SU-DHL-6 (cell line): ENCODE data around the gene BUB3.

Experiments
- H2AFZ ChIP-seq: fragments of 200-600 bp; sonication (generic); 2 replicates; pipeline ENCODE4 v1.6.1; 2014; ENCODE audit warnings: low read depth, mild to moderate bottlenecking, moderate library complexity, mixed read lengths, antibody characterized with exemption, low read length; ENCODE audit not compliant: severe bottlenecking
- H3F3A ChIP-seq: fragments of 200-600 bp; shearing (Covaris generic); 2 replicates; pipeline ENCODE4 v1.6.0; 2016; ENCODE audit warnings: antibody characterized with exemption, mild to moderate bottlenecking; ENCODE audit not compliant: insufficient read depth
- H3K27ac ChIP-seq: fragments of 200-600 bp; sonication (generic); 2 replicates; pipeline ENCODE4 v1.5.1; 2016; ENCODE audit warnings: low read depth, mild to moderate bottlenecking, low read length, moderate library complexity, mixed read lengths
- H3K27me3 ChIP-seq: fragments of 200-600 bp; sonication (generic), shearing (Covaris generic); 2 replicates; pipeline ENCODE4 v1.6.0; 2014; ENCODE audit warnings: mild to moderate bottlenecking, low read length
- H3K36me3 ChIP-seq: fragments of 200-600 bp; sonication (generic); 2 replicates; pipeline ENCODE4 v1.6.1; 2014; ENCODE audit warnings: mild to moderate bottlenecking, low read length, mixed read lengths
- H3K4me2 ChIP-seq: fragments of 300-600, 200-600 bp; shearing (Covaris generic), sonication (generic); 2 replicates; pipeline ENCODE4 v1.6.0; 2014; ENCODE audit warnings: low read length, low read depth, mild to moderate bottlenecking; ENCODE audit not compliant: poor library complexity, severe bottlenecking
- H3K4me3 ChIP-seq: fragments of 200-600 bp; sonication (generic); 2 replicates; pipeline ENCODE4 v1.5.1; 2014; ENCODE audit warnings: antibody characterized with exemption, low read length, mild to moderate bottlenecking, mixed read lengths; ENCODE audit not compliant: insufficient read depth, poor library complexity, severe bottlenecking
- H3K79me2 ChIP-seq: fragments of 200-600 bp; sonication (generic); 2 replicates; pipeline ENCODE4 v1.6.1; 2014; ENCODE audit warnings: mild to moderate bottlenecking, low read length, moderate library complexity; ENCODE audit not compliant: insufficient read depth
- H3K9ac ChIP-seq: fragments of 200-600 bp; sonication (generic); 2 replicates; pipeline ENCODE4 v1.7.0; 2014; ENCODE audit warnings: mild to moderate bottlenecking, low read length
- H3K9me2 ChIP-seq: fragments of 200-600 bp; sonication (generic); replicated peaks from 2 replicates; pipeline ENCODE4 v1.6.1; 2014; ENCODE audit warnings: low read length; ENCODE audit not compliant: insufficient read depth
- H3K9me3 ChIP-seq: fragments of 200-600 bp; sonication (generic); 2 replicates; pipeline ENCODE4 v1.6.1; 2014; ENCODE audit warnings: low read length, mixed read lengths; ENCODE audit not compliant: insufficient read depth
- H4K20me1 ChIP-seq: fragments of 200-600 bp; sonication (generic); 2 replicates; pipeline ENCODE4 v1.6.1; 2014; ENCODE audit warnings: low read depth, mild to moderate bottlenecking, antibody characterized with exemption, low read length, moderate library complexity, mixed read lengths
- CTCF ChIP-seq: fragments of 200-600 bp; sonication (generic); IDR thresholded peaks from one replicate; pipeline ENCODE4 v1.5.1; 2017; ENCODE audit warnings: antibody characterized with exemption, mild to moderate bottlenecking, low read length, moderate library complexity; ENCODE audit not compliant: insufficient read depth, poor library complexity, severe bottlenecking
- EZH2phosphoT487 ChIP-seq: fragments of 200-600 bp; sonication (generic), shearing (Covaris generic); conservative IDR thresholded peaks from 2 replicates; pipeline ENCODE4 v1.6.1; 2018; ENCODE audit warnings: mild to moderate bottlenecking, antibody characterized with exemption, low read length, moderate library complexity, mixed read lengths

Gene BUB3

GRCh38 chr10:123142701-123143161 is 11.5 kb upstream of the BUB3 start:
- H3K4me3 ChIP-seq: no peak overlapping the region
- no peak overlapping the region for H2AFZ ChIP-seq
- H3K27ac ChIP-seq: no peak overlapping the region
- H4K20me1 ChIP-seq: no peaks in the 10 kb centered on the region
- H3K36me3 ChIP-seq: no peaks in the 10 kb centered on the region
- H3K4me2 ChIP-seq: no peak overlapping the region
- TF ChIP-seq CTCF (no peak), EZH2phosphoT487 (no peak)
- H3K9me2 ChIP-seq: no peaks in the 10 kb centered on the region
- no peaks in the 10 kb centered on the region for H3F3A ChIP-seq
- H3K9me3 ChIP-seq: no peaks in the 10 kb centered on the region
- no peaks in the 10 kb centered on the region for H3K79me2 ChIP-seq
- no peak overlapping the region for H3K9ac ChIP-seq
- H3K27me3 ChIP-seq: no peaks in the 10 kb centered on the region

- Histone ChIP-seq H3K9ac (no peak overlapping the region), H2AFZ (no peak overlapping the region), H3K4me2 (no peak overlapping the region), H3K4me3 (no peak overlapping the region), H3K9me3 (no peaks in the 10 kb centered on the region), H3F3A (no peaks in the 10 kb centered on the region), H3K36me3 (no peaks in the 10 kb centered on the region), H3K27me3 (no peaks in the 10 kb centered on the region), H3K79me2 (no peaks in the 10 kb centered on the region), H3K9me2 (no peaks in the 10 kb centered on the region), H3K27ac (no peak overlapping the region), H4K20me1 (no peaks in the 10 kb centered on the region)
- TF ChIP-seq EZH2phosphoT487 (no peak), CTCF (no peak)
Observed at GRCh38 chr10:123143162-123143824, 10.9 kb upstream of the BUB3 start.

GRCh38 chr10:123143825-123144168 is 10.4 kb upstream of the BUB3 start:
- no peak overlapping the region for H3K4me3 ChIP-seq
- no peak overlapping the region for H2AFZ ChIP-seq
- no peaks in the 10 kb centered on the region for H3K9me3 ChIP-seq
- no peaks in the 10 kb centered on the region for H3K27me3 ChIP-seq
- H3F3A ChIP-seq: no peaks in the 10 kb centered on the region
- H3K9ac ChIP-seq: no peak overlapping the region
- no peaks in the 10 kb centered on the region for H3K9me2 ChIP-seq
- no peaks in the 10 kb centered on the region for H3K36me3 ChIP-seq
- no peak overlapping the region for H3K27ac ChIP-seq
- H3K4me2 ChIP-seq: no peak overlapping the region
- H3K79me2 ChIP-seq: no peaks in the 10 kb centered on the region
- H4K20me1 ChIP-seq: no peaks in the 10 kb centered on the region
- TF ChIP-seq CTCF (no peak), EZH2phosphoT487 (no peak)
